ENCODE data around the gene RASSF1. TPM values are rescaled to one million over a fixed set of nuclear protein-coding genes. Genes with fewer than 3 reads are reported as not detected.
A peak's percentile ranks its signal among the peaks of the same experiment; 100 is the strongest.

Gene RASSF1
- total RNA-seq, 2 experiments from 2014 or later = 68.0 to 71.2 TPM

DNA sequence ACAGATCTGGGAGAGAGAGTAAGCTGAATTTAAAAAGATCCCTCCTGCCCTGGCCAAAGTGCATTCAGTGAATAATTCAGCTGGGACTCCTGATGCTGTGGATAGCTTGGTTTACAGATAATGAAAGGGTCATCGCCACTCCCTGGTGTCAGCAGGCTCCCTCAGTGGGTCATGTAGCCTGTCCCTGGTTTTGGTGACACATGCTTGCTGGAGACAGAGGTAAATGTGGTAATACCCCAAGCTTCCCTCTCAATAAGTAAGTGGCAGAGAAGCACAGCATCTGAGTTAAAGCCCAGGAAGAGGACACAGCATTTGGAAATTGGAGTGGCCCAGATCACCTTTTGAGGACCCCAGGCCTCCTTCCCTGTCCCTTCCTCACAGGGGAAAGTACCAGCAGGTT is 16.8 kb upstream of the RASSF1 start:
- DNase-seq (no peak), ATAC-seq (ENCODE audit: poor library complexity) (no peak)
- H3K27ac Mint-ChIP-seq = peak overlapping the region; percentile 76
- no peaks in the 10 kb centered on the region for H3K27me3 ChIP-seq (ENCODE audit: control insufficient read depth in 1 of 2, insufficient read depth in 2 of 2, low read length in 2 of 2)
- peak overlapping the region in 1 of 2 donors; percentile 4 for H3K27ac ChIP-seq (ENCODE audit: low read depth in 1 of 2, low read length in 2 of 2)
- TF ChIP-seq, protein P1, sequence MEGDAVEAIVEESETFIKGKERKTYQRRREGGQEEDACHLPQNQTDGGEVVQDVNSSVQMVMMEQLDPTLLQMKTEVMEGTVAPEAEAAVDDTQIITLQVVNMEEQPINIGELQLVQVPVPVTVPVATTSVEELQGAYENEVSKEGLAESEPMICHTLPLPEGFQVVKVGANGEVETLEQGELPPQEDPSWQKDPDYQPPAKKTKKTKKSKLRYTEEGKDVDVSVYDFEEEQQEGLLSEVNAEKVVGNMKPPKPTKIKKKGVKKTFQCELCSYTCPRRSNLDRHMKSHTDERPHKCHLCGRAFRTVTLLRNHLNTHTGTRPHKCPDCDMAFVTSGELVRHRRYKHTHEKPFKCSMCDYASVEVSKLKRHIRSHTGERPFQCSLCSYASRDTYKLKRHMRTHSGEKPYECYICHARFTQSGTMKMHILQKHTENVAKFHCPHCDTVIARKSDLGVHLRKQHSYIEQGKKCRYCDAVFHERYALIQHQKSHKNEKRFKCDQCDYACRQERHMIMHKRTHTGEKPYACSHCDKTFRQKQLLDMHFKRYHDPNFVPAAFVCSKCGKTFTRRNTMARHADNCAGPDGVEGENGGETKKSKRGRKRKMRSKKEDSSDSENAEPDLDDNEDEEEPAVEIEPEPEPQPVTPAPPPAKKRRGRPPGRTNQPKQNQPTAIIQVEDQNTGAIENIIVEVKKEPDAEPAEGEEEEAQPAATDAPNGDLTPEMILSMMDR (IDR thresholded peaks at IDR 0.05) = no peak
- POLR2A ChIA-PET = interaction anchor here (0.7 to 6.4 kb wide), 2 partner anchors 19 to 252 kb away, joined by 4 to 57 read pairs; partner anchors contain the start of gene RASSF1
- H3K4me1 ChIP-seq (ENCODE audit: insufficient read depth, low read length) = peaks cover 55% of the 10 kb centered on the region
- peak overlapping the region; percentile 81 for H3K4me3 ChIP-seq (ENCODE audit: low read length)
- H3K9me3 ChIP-seq (ENCODE audit: control insufficient read depth in 1 of 2, insufficient read depth in 1 of 2, low read length in 2 of 2) = no peaks in the 10 kb centered on the region
- H3K36me3 Mint-ChIP-seq (ENCODE audit: low read depth) = peaks cover 51% of the 10 kb centered on the region
- peak overlapping the region; percentile 89 for H3K4me3 Mint-ChIP-seq
- intact Hi-C loops (cut with DNase I, micrococcal nuclease) = no loop called here
- H3K4me1 Mint-ChIP-seq (ENCODE audit: low read depth) = peaks cover 48% of the 10 kb centered on the region
- CTCF ChIA-PET = interaction anchor here (0.6 to 1.5 kb wide), 3 partner anchors 11 to 33 kb away, joined by 3 to 6 read pairs (median 3); no protein-coding TSS in a partner anchor
- H3K9me3 Mint-ChIP-seq = no peaks in the 10 kb centered on the region
- peaks cover 55% of the 10 kb centered on the region for H3K36me3 ChIP-seq (ENCODE audit: insufficient read depth, low read length)
- H3K27me3 Mint-ChIP-seq = no peaks in the 10 kb centered on the region

DNA sequence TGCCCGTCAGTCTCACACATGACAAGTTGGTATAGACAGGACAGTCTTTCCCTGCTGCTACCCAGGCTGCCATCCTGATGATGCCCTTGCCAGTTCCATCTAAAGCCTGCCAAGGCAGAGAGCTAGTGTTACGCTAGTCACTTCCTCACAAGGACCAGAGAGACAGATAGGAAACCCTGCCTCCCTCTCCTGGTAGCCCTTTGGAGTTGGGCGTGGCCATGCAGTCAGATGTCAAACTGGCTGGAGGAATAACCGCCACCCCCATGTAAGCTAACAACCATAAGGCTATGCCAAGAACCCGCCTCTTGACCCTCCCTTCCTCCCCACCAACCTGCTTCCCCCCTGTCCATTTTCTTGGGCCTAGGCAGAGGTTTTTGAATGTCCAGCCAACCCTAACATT is 15.9 kb upstream of the RASSF1 start:
- no peaks in the 10 kb centered on the region for H3K27me3 Mint-ChIP-seq
- POLR2A ChIA-PET = interaction anchor here (0.7 to 6.4 kb wide), 2 partner anchors 18 to 253 kb away, joined by 4 to 57 read pairs; partner anchors contain the start of gene RASSF1
- H3K4me3 ChIP-seq (ENCODE audit: low read length) = no peak overlapping the region
- H3K9me3 ChIP-seq (ENCODE audit: control insufficient read depth in 1 of 2, insufficient read depth in 1 of 2, low read length in 2 of 2) = no peaks in the 10 kb centered on the region
- peaks cover 60% of the 10 kb centered on the region for H3K4me1 ChIP-seq (ENCODE audit: insufficient read depth, low read length)
- peak overlapping the region; percentile 76 for H3K27ac Mint-ChIP-seq
- CTCF ChIA-PET = interaction anchor here (1.2 kb wide), 1 partner anchor 32 kb away, joined by 3 read pairs; no protein-coding TSS in a partner anchor
- intact Hi-C loops (cut with DNase I, micrococcal nuclease) = no loop called here
- peak overlapping the region; percentile 89 for H3K4me3 Mint-ChIP-seq
- H3K27ac ChIP-seq (ENCODE audit: low read depth in 1 of 2, low read length in 2 of 2) = no peak overlapping the region
- no peaks in the 10 kb centered on the region for H3K9me3 Mint-ChIP-seq
- TF ChIP-seq, protein P1 (IDR thresholded peaks at IDR 0.05) = no peak
- peaks cover 51% of the 10 kb centered on the region for H3K4me1 Mint-ChIP-seq (ENCODE audit: low read depth)
- no peak for ATAC-seq (ENCODE audit: poor library complexity)
- peaks cover 52% of the 10 kb centered on the region for H3K36me3 Mint-ChIP-seq (ENCODE audit: low read depth)
- H3K27me3 ChIP-seq (ENCODE audit: control insufficient read depth in 1 of 2, insufficient read depth in 2 of 2, low read length in 2 of 2) = no peaks in the 10 kb centered on the region
- no peak for DNase-seq
- peaks cover 60% of the 10 kb centered on the region for H3K36me3 ChIP-seq (ENCODE audit: insufficient read depth, low read length)

DNA sequence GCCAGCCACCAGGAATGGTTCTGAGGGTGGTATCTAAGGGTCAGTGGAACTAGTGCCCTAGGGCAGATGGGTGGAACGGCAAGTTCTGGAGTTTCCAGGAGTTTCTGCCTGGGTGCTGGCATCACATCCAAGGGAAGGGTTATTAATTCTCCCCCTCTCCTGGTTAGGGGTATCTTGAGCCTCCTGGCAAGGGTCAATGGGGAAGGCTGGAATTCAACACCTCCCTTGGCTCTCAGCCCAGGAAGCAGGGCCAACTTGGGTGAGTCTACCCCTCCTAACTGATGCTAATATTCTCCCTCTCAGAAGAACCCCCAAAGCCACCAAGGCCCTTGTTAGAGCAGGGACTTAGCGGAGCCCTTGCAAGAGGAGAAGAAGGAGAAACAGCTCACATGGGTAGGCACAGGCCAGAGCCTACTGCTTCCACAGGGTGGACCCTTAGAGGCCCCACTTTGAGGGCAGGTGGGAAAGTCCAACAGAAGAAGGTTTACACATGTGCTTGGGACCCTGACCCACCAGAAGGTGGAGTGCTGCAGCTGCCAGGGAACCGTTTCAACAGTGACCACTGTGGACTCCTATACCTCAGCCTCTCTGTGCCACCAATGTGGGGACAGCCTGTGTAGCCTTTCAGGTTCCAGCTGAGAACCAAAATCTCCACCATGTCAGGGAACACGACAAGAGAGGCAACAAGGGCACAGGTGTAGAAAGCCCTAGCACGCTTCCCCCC is 15.4 kb upstream of the RASSF1 start:
- Mint-ChIP-seq H3K36me3 (ENCODE audit: low read depth) (peaks cover 58% of the 10 kb centered on the region), H3K27me3 (no peaks in the 10 kb centered on the region), H3K4me1 (ENCODE audit: low read depth) (peaks cover 56% of the 10 kb centered on the region), H3K4me3 (peak overlapping the region; percentile 7), H3K27ac (no peak overlapping the region), H3K9me3 (no peaks in the 10 kb centered on the region)
- Histone ChIP-seq H3K36me3 (ENCODE audit: insufficient read depth, low read length) (peaks cover 63% of the 10 kb centered on the region), H3K4me3 (ENCODE audit: low read length) (no peak overlapping the region), H3K27ac (ENCODE audit: low read depth in 1 of 2, low read length in 2 of 2) (no peak overlapping the region), H3K27me3 (ENCODE audit: control insufficient read depth in 1 of 2, insufficient read depth in 2 of 2, low read length in 2 of 2) (no peaks in the 10 kb centered on the region), H3K4me1 (ENCODE audit: insufficient read depth, low read length) (peaks cover 66% of the 10 kb centered on the region), H3K9me3 (ENCODE audit: control insufficient read depth in 1 of 2, insufficient read depth in 1 of 2, low read length in 2 of 2) (no peaks in the 10 kb centered on the region)
- DNase-seq (no peak), ATAC-seq (ENCODE audit: poor library complexity) (no peak)
- intact Hi-C loops (cut with DNase I, micrococcal nuclease) = no loop called here
- ChIA-PET CTCF (no interaction called here), POLR2A (interaction anchor here (6.4 kb wide), 1 partner anchor 17 kb away, joined by 57 read pairs; the partner anchor contains the start of gene RASSF1)
- TF ChIP-seq, protein P1 (IDR thresholded peaks at IDR 0.05) = no peak

Measured in CD4-positive, alpha-beta T cell (primary cell).